GM12874 (cell line): ENCODE measurements around the gene UMODL1.

Source experiments
- TF ChIP-seq, protein P1 (sequence below): IDR thresholded peaks from 2 replicates; pipeline ENCODE4 v1.5.1; 2011; ENCODE audit warnings: low read depth, mild to moderate bottlenecking, control low read depth, low read length, moderate library complexity; ENCODE audit not compliant: insufficient read depth

Gene UMODL1

DNA sequence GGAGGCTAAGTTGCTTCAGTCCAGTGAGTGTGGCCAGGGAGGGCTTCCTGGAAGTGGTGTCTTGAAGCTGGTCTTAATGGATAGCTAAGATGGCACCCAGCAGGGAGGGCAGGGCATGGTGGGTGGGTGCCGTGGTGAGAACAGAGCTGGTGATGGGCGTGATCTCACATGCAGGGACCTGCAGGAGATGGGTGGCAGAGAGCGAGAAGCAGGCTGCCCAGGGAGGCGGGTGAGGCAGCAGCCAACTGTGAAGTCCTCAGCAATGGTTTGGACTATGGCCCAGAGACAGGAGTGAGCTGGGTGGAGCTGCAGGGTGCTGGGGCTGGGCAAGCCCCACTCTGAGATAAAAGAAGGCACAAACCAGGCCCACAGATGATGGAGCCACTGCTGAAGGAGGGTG is 50.7 kb downstream of the UMODL1 start:
- TF ChIP-seq, protein P1, sequence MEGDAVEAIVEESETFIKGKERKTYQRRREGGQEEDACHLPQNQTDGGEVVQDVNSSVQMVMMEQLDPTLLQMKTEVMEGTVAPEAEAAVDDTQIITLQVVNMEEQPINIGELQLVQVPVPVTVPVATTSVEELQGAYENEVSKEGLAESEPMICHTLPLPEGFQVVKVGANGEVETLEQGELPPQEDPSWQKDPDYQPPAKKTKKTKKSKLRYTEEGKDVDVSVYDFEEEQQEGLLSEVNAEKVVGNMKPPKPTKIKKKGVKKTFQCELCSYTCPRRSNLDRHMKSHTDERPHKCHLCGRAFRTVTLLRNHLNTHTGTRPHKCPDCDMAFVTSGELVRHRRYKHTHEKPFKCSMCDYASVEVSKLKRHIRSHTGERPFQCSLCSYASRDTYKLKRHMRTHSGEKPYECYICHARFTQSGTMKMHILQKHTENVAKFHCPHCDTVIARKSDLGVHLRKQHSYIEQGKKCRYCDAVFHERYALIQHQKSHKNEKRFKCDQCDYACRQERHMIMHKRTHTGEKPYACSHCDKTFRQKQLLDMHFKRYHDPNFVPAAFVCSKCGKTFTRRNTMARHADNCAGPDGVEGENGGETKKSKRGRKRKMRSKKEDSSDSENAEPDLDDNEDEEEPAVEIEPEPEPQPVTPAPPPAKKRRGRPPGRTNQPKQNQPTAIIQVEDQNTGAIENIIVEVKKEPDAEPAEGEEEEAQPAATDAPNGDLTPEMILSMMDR, result no peak

DNA sequence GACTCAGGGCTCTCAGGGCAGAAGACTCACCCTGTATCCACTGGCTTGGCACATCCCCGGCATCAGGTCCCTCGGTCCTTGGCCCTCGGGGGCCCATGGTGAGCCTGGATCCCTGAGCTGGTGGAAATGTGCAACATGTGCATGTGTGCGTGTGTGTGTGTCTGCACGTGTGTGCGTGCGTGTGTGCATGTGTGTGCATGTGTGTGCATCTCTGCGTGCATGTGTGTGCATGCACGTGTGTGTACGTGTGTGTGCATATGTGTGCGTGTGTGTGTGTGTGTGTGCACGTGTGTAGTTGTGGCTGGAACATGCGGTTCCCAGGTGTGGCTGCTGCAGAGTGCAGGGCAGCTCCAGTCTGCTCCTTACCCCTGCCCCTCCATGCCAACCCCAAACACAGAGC is 51.3 kb downstream of the UMODL1 start:
- TF ChIP-seq, protein P1, result no peak

DNA sequence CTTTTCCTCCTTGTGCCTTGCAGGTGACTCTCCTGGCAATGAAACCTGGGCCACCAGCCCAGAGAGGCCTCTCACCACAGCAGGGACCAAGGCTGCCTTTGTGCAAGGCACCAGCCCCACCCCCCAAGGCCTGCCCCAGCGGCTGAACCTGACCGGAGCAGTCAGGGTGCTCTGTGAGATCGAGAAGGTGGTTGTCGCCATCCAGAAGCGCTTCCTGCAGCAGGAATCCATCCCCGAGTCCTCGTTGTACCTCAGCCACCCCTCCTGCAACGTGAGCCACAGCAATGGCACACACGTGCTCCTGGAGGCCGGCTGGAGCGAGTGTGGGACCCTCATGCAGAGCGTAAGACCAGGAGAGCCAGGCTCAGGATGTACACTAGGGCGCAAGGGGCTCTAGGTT is 51.7 kb downstream of the UMODL1 start:
- TF ChIP-seq, protein P1, result no peak

DNA sequence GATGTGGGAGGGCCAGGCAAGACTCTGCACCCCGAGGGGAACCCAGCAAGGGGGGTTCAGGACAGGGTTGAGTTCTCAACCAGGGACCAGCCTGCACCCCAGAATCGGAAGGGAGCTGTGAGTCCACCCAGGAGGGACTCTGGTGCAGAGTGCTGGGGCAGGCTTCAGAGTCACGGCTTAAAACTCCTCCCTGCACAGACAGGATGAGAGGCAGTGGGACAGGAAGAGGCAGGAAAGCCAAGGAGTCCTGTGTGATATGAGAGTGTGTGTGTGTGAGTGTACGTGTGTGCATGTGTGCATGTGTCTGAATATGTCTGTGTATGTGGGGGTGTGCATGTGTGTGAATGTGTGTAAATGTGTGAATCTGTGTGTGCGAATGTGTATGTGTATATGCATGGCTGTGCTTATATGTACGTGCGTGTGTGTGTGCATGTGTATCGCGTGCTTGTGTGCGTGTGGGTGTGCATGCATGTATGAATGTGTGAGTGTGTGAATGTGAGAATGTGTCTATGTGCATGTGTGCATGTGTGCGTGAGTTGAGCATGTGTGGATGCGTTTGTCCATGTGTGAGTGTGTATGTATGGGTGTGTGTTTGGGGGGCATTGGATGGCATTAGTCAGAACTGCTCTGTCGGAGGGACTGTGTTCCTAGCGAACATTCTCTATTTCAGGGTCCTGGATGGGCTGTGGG is 52.2 kb downstream of the UMODL1 start:
- TF ChIP-seq, protein P1, result no peak

- TF ChIP-seq, protein P1, result no peak
Measured at GRCh38 chr21:42124081-42124480, 53.0 kb downstream of the UMODL1 start.

- TF ChIP-seq, protein P1, result no peak
Measured at GRCh38 chr21:42124826-42125570, 53.9 kb downstream of the UMODL1 start.

GRCh38 chr21:42125571-42126544 is 54.7 kb downstream of the UMODL1 start:
- TF ChIP-seq, protein P1, result peak; percentile 15; the same call in 1 of the 2 replicates
